Activated CD4-positive, alpha-beta memory T cell treated with anti-CD3 and anti-CD28 coated beads, Interleukin-2, amount 10 ng/mL, durations not matched to agents 7 days and 5 days (primary cell): ENCODE results near the gene TBC1D1. TPM values are rescaled to one million over a fixed set of nuclear protein-coding genes. Genes with fewer than 3 reads are reported as not detected.

Source experiments
- CTCF ChIA-PET: fragments of 350-600 bp; sonication (Branson Sonifier 250); formaldehyde crosslinking; loops from one replicate; lab custom pipeline; 2021; ENCODE audit warnings: antibody characterized with exemption, inconsistent platforms; lab: Charles Lee
- POLR2A ChIA-PET: fragments of 350-600 bp; sonication (Branson Sonifier 250); formaldehyde crosslinking; loops from one replicate; lab custom pipeline; 2021; ENCODE audit warnings: antibody characterized with exemption; lab: Charles Lee
- DNase-seq: peaks from one replicate; pipeline ENCODE4 v3.0.0-alpha.2; 2020
- H3K27ac Mint-ChIP-seq: one replicate; pipeline ENCODE4 v1.8.0; 2021; ENCODE audit warnings: mild to moderate bottlenecking, mixed read lengths
- H3K27me3 Mint-ChIP-seq: one replicate; pipeline ENCODE4 v1.8.0; 2021; ENCODE audit warnings: mixed read lengths
- H3K36me3 Mint-ChIP-seq: one replicate; pipeline ENCODE4 v1.8.0; 2021; ENCODE audit warnings: low read depth, mixed read lengths
- H3K4me1 Mint-ChIP-seq: one replicate; pipeline ENCODE4 v1.8.0; 2021; ENCODE audit warnings: mixed read lengths
- H3K4me3 Mint-ChIP-seq: one replicate; pipeline ENCODE4 v1.8.0; 2021; ENCODE audit warnings: mild to moderate bottlenecking, mixed read lengths
- H3K9me3 Mint-ChIP-seq: one replicate; pipeline ENCODE4 v1.8.0; 2021; ENCODE audit warnings: mixed read lengths
- total RNA-seq, 2 experiments: library from RNA; stranded (reverse); gene quantifications; one replicate each; pipeline ENCODE4 v1.2.3, GENCODE V29; 2021

Gene TBC1D1
- total RNA-seq, 2 experiments from 2014 or later = 58.8 to 62.3 TPM

DNA sequence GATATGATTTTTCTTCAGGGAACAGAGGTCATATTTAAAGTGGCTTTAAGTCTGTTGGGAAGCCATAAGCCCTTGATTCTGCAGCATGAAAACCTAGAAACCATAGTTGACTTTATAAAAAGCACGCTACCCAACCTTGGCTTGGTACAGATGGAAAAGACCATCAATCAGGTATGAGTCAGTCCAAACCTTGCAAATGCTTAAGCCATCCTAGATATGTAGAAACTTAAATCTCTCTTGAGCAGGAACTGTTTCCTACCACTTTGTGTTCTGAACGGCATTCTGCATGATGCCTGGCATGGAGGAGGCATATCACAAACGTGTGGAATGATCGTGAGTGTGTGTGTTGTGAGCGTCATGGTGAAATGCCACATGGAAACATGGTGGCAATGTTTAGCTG is 234.1 kb downstream of the TBC1D1 start:
- no peaks in the 10 kb centered on the region for H3K27me3 Mint-ChIP-seq
- H3K9me3 Mint-ChIP-seq = no peaks in the 10 kb centered on the region
- ChIA-PET CTCF (no interaction called here), POLR2A (no interaction called here)
- DNase-seq = no peak
- peaks cover 47% of the 10 kb centered on the region for H3K4me1 Mint-ChIP-seq
- no peak overlapping the region for H3K27ac Mint-ChIP-seq
- H3K4me3 Mint-ChIP-seq = no peak overlapping the region
- H3K36me3 Mint-ChIP-seq = peaks cover 62% of the 10 kb centered on the region

DNA sequence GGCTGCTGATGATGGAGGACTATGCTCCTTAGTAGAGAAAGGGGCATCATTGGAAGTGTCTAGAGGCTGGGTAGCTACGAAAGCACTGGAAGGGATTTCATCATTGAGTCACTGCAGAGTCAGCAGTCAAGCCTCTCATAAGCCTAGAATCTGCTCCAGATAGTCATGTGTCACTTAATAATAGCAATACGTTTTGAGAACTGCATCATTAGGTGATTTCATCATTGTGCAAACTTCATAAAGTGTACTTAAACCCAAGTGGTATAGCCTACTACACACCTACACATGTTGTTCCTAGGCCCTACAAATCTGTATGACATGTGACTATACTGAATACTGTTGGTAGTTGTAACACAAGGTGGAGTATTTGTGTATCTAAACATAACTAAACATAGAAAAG is 234.9 kb downstream of the TBC1D1 start:
- peaks cover 59% of the 10 kb centered on the region for H3K36me3 Mint-ChIP-seq
- DNase-seq = no peak
- H3K4me1 Mint-ChIP-seq = peaks cover 56% of the 10 kb centered on the region
- POLR2A ChIA-PET = interaction anchor here (1.9 to 12.0 kb wide), 2 partner anchors 31 to 52 kb away, joined by 7 to 213 read pairs; no protein-coding TSS in a partner anchor
- CTCF ChIA-PET = no interaction called here
- H3K4me3 Mint-ChIP-seq = no peak overlapping the region
- H3K27me3 Mint-ChIP-seq = no peaks in the 10 kb centered on the region
- no peak overlapping the region for H3K27ac Mint-ChIP-seq
- no peaks in the 10 kb centered on the region for H3K9me3 Mint-ChIP-seq

DNA sequence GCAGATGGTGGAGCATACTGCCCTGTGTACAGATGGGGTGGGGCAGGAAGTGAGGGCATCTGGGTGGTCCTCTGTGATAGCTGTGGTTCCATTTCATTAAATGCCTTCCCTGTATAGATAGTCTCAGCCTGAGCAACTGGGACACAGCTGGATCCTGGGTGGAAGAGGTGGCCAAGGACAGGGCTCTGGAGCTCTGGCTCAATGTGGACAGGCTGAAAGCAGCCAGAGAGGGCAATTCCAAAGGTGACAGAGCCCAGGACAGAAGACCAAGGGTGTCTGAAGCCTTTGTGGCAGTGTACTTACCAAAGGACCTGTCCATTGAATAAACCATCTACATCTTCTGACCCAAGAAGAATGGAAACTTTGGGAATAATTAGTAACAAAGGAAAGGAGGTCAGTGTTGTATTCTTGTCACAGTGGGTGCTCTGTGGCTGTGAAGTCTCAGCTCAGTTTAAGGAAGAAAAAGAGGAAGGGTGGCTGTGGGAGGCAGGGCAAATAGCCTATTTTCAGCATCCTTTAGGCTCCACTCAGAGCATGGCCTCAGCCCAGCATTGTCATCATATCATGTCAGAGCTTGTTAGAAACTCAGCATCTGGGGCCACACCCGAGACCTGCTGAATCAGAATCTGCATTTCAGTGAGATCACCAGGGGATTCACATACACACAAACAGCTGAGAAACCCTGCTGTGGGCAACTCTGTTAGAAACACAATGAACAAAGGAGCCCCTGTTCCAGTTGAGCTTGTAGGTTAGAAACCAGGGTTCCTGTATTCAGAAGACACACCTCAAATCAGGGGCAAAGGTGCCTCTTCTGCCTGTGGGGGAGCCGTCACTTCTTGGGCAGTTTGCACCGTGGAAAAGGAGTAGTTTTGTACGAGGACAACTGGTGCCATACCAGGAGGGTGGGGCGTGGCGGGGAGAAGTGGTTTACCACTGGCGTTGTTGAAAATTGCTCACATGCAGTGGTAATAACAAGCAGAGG is 237.9 kb downstream of the TBC1D1 start:
- POLR2A ChIA-PET = interaction anchor here (0.9 to 12.0 kb wide), 20 partner anchors 9 to 917 kb away, joined by 3 to 213 read pairs (median 4); partner anchors contain the start of gene PGM2
- peaks cover 74% of the 10 kb centered on the region for H3K4me1 Mint-ChIP-seq
- H3K36me3 Mint-ChIP-seq = peaks cover 58% of the 10 kb centered on the region
- CTCF ChIA-PET = interaction anchor here (0.6 to 2.6 kb wide), 17 partner anchors 9 to 630 kb away, joined by 3 to 26 read pairs (median 5); no protein-coding TSS in a partner anchor
- peaks cover 4% of the 10 kb centered on the region for H3K27me3 Mint-ChIP-seq
- H3K9me3 Mint-ChIP-seq = no peaks in the 10 kb centered on the region
- peak overlapping the region; percentile 97 for H3K27ac Mint-ChIP-seq
- peak overlapping the region; percentile 50 for H3K4me3 Mint-ChIP-seq
- DNase-seq = peak; percentile 81

DNA sequence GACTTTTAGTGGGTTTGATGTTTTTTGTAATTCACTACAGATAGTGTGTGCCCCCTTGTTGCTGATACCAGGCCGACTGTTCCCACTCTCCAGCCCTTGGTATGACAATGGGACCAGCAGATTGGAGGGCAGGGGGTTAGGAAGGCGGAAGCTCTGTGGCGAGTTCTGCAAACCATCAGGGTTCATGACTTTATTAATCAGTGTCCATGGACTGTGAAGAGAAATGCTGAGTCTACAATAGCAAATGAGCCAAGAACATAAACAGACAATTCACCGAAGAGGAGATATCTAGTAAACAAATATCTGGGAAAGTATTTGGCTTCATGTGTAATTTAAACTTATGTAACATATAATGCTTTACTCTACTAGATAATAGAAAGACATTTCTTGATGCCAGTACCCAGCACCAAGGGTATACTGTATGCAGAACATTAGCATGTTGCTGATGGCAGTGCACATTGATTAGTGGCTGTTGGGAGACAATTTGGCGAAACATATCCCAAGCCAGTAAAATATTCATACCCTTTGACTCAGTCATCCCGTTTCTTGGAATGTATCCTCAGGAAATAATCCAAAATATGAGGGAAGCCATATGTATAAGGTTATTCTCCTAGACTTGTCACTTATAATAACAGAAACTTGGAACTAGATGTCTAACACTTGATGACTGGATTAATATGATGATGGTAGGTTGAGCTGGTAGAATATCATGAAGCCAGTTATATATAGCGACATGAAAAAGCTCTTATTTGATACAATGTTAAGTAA is 238.8 kb downstream of the TBC1D1 start:
- POLR2A ChIA-PET = interaction anchor here (0.8 to 12.0 kb wide), 21 partner anchors 10 to 916 kb away, joined by 3 to 213 read pairs (median 4); partner anchors contain the start of gene PGM2
- Mint-ChIP-seq H3K4me3 (peak overlapping the region; percentile 50), H3K36me3 (peaks cover 64% of the 10 kb centered on the region), H3K9me3 (no peaks in the 10 kb centered on the region), H3K27ac (peak overlapping the region; percentile 97), H3K4me1 (peaks cover 77% of the 10 kb centered on the region), H3K27me3 (peaks cover 4% of the 10 kb centered on the region)
- no peak for DNase-seq
- CTCF ChIA-PET = interaction anchor here (0.7 to 2.6 kb wide), 18 partner anchors 10 to 630 kb away, joined by 3 to 26 read pairs (median 4); no protein-coding TSS in a partner anchor

DNA sequence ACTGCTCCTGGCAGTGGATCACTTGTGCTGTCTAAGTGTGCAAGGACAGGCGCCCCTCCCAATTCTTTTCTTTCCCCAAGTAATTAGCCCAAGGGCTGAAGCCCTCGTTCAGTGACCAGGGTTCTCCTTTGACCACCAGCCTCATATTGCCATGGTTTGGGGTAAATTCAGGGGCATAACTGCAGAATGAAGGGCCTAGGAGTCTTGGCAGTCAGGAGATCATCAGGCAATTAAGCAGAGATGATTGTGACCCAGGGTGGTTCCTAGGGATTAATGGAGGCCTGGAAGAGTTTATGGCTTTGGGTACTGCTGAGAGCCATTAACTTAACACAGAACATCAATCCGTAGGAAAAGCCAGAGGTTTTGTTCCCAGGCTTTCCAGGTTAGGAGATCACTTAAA is 240.0 kb downstream of the TBC1D1 start:
- H3K9me3 Mint-ChIP-seq = no peaks in the 10 kb centered on the region
- peaks cover 4% of the 10 kb centered on the region for H3K27me3 Mint-ChIP-seq
- H3K4me3 Mint-ChIP-seq = no peak overlapping the region
- POLR2A ChIA-PET = interaction anchor here (1.0 to 12.0 kb wide), 13 partner anchors 8 to 1223 kb away, joined by 3 to 213 read pairs (median 8); no protein-coding TSS in a partner anchor
- DNase-seq = no peak
- CTCF ChIA-PET = interaction anchor here (1.0 to 5.9 kb wide), 5 partner anchors 24 to 179 kb away, joined by 3 to 59 read pairs (median 9); no protein-coding TSS in a partner anchor
- H3K36me3 Mint-ChIP-seq = peaks cover 63% of the 10 kb centered on the region
- peak overlapping the region; percentile 91 for H3K27ac Mint-ChIP-seq
- peaks cover 75% of the 10 kb centered on the region for H3K4me1 Mint-ChIP-seq

DNA sequence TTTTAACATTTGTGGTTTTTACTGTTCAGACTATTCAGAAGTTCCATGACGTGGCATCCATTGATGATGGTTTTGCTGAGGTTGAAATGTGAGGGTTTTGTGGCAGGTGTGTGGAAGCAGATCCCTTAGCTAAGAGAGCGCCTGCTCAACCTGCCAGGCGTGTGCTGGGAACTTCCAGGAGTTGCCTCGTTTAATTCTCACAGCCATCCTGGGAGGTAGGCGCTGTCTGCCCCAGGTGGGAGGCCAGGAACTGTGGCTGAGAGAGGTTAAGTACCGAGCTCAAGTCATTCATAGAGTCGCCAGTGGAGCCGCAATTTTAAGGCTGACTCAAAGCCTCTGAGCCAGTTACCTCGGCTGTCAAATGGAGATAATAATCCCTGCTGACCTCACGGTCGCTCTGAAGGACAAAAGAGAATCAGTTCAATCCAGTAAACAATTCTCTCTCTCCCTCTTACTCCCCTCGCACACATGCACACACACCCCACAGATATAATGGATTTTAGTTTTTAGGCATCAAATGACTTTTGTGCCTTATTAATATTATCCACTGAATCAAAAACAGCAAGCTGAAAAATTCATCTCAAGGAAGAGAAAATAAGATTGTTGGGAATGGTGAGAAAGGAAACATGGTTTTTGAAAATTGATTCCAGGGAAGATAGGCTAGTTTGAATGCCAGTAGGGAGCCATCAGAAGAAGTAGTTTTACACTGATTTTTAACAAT is 240.6 kb downstream of the TBC1D1 start:
- POLR2A ChIA-PET = interaction anchor here (0.7 to 12.0 kb wide), 17 partner anchors 8 to 1222 kb away, joined by 3 to 213 read pairs (median 5); no protein-coding TSS in a partner anchor
- Mint-ChIP-seq H3K27ac (peak overlapping the region; percentile 91), H3K27me3 (peaks cover 4% of the 10 kb centered on the region), H3K36me3 (peaks cover 63% of the 10 kb centered on the region), H3K9me3 (no peaks in the 10 kb centered on the region), H3K4me3 (peak overlapping the region; percentile 54), H3K4me1 (peaks cover 80% of the 10 kb centered on the region)
- CTCF ChIA-PET = interaction anchor here (0.7 to 5.9 kb wide), 10 partner anchors 21 to 188 kb away, joined by 3 to 59 read pairs (median 4); no protein-coding TSS in a partner anchor
- peak; percentile 81 for DNase-seq

DNA sequence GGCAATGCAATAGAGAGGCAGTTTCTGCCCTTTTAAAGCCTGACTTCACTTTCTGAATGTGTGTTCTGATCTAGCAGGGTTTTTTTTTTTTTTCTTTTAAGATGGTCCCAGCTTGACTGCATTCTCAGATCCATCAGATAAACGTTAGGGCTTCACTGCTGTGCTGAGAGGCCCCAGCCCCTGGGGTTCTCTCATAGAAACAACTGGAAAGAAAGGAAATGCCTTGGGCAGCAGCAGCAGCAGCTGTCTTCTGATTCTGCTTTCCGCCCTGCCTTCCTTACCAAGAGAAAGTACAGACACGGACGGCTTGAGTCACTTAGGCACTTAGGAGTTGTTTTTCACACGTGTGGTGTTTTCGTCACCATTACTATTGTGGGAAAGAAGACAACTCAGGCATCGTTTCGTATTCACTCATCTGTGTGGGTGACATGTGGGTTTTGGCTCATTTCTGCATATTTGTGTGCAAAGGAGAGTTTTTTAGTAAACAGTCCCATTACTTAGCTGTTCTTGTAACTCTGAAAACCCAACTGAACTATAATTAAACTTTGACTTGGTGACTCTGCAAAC is 241.3 kb downstream of the TBC1D1 start:
- H3K4me3 Mint-ChIP-seq = peak overlapping the region; percentile 54
- peak overlapping the region; percentile 91 for H3K27ac Mint-ChIP-seq
- POLR2A ChIA-PET = interaction anchor here (0.7 to 12.0 kb wide), 19 partner anchors 9 to 1222 kb away, joined by 3 to 213 read pairs (median 5); partner anchors contain the start of gene PGM2
- CTCF ChIA-PET = interaction anchor here (0.7 to 5.9 kb wide), 10 partner anchors 20 to 187 kb away, joined by 3 to 59 read pairs (median 4); no protein-coding TSS in a partner anchor
- DNase-seq = peak; percentile 83
- peaks cover 4% of the 10 kb centered on the region for H3K27me3 Mint-ChIP-seq
- H3K4me1 Mint-ChIP-seq = peaks cover 78% of the 10 kb centered on the region
- no peaks in the 10 kb centered on the region for H3K9me3 Mint-ChIP-seq
- peaks cover 62% of the 10 kb centered on the region for H3K36me3 Mint-ChIP-seq

DNA sequence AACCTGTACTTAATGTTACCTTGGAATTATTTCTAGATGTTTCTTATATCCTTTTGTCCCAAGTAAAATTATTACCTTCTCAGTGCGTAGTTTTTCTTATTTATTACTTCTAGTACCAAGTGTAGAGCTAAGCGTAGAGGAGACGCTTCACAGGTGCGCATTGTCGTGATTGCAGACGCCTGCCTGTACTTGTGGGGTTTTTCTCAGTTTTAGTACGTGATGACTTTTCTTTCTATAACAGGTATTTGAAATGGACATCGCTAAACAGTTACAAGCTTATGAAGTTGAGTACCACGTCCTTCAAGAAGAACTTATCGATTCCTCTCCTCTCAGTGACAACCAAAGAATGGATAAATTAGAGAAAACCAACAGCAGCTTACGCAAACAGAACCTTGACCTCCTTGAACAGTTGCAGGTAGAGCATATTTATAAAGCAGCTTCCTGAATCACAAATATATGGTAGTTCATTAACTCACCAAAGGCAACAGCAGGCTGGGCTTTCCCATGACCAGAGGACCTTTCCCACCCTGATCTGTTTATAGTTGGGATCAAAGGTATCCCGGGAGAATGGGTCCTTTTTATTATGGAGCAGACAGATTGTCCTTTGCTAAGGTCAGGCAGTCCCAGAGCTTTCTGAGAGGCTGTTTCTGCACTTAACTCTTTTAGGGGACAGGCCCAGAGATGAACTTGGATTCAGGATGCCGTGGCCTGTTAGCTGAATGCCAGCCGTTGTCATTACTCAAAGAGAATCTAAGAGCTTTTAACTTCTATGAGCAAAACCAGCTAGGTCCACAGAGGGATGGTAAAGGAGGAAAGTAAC is 242.2 kb downstream of the TBC1D1 start:
- ChIA-PET CTCF (interaction anchor here (0.7 to 5.9 kb wide), 8 partner anchors 20 to 770 kb away, joined by 3 to 59 read pairs (median 6); no protein-coding TSS in a partner anchor), POLR2A (interaction anchor here (0.7 to 12.0 kb wide), 14 partner anchors 10 to 530 kb away, joined by 3 to 213 read pairs (median 5); partner anchors contain the start of gene PGM2)
- Mint-ChIP-seq H3K36me3 (peaks cover 71% of the 10 kb centered on the region), H3K4me1 (peaks cover 73% of the 10 kb centered on the region), H3K4me3 (peak overlapping the region; percentile 12), H3K27me3 (peaks cover 4% of the 10 kb centered on the region), H3K27ac (peak overlapping the region; percentile 91), H3K9me3 (no peaks in the 10 kb centered on the region)
- DNase-seq = no peak

DNA sequence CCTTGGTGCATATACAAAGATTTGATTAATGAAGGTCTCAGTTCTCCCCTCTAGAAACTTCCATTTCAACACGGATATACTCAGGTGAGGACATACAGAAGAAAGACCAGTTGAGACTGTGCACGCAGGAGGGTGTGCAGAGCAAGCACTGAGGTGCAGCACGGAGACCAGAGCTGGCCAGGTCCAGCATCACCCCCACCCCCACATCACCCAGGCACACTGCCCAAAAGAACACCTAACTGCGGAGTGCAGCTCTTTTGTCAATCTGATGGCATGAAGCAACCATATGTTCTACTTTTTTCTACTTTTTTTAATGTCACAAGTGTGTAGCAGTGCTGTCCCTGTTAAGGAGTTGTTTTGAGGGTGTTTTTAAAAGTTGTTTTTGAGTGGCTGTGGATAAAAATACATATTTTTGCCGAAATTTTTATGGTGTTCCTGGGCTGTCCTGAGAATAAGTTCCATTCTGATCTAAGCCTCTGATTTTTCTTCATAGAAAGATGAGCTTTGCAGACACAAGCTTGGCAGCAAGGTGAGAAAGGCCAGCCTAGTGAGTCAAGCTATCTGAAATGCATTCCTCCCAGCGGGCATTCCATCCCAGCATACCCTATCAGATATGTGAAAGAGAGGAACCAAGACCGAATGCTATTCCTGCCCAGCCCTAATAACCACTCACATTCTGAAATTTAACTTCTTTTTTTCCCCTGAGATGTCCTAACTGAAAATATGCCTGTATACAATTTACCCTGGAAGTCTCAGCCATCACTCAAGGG is 243.0 kb downstream of the TBC1D1 start:
- no peak overlapping the region for H3K27ac Mint-ChIP-seq

DNA sequence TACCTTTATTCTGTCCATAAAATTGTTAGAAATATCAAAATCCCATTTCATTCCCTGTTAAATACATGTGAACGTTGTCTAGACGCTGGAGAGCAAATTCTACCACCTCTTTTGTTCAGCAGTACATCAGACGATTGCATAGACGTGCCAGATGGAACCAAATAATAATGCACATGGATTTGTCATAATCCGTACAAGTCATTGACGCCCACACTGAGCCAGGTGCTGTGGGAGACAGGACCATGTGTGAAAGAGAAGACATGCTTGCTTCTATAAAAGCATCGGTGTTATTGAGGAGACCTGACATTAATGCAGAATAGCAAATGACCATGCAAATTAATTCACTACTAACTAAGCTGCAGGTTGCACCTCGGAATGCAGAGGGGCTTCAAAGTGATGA is 244.3 kb downstream of the TBC1D1 start:
- CTCF ChIA-PET = interaction anchor here (4.9 to 5.9 kb wide), 2 partner anchors 20 to 42 kb away, joined by 27 to 59 read pairs; no protein-coding TSS in a partner anchor
- no peak for DNase-seq
- Mint-ChIP-seq H3K27ac (no peak overlapping the region), H3K4me3 (no peak overlapping the region), H3K9me3 (no peaks in the 10 kb centered on the region), H3K36me3 (peaks cover 81% of the 10 kb centered on the region), H3K4me1 (peaks cover 61% of the 10 kb centered on the region), H3K27me3 (peaks cover 4% of the 10 kb centered on the region)
- POLR2A ChIA-PET = interaction anchor here (0.7 to 12.0 kb wide), 2 partner anchors 22 to 53 kb away, joined by 3 to 213 read pairs; no protein-coding TSS in a partner anchor

More for the DNA sequence above, 243.0 kb downstream of the TBC1D1 start:
- POLR2A ChIA-PET = interaction anchor here (1.2 to 12.0 kb wide), 3 partner anchors 14 to 43 kb away, joined by 3 to 213 read pairs (median 65); no protein-coding TSS in a partner anchor
- peaks cover 77% of the 10 kb centered on the region for H3K36me3 Mint-ChIP-seq
- H3K4me1 Mint-ChIP-seq = peaks cover 73% of the 10 kb centered on the region
- DNase-seq = no peak
- no peak overlapping the region for H3K4me3 Mint-ChIP-seq
- peaks cover 4% of the 10 kb centered on the region for H3K27me3 Mint-ChIP-seq
- CTCF ChIA-PET = interaction anchor here (0.7 to 5.9 kb wide), 5 partner anchors 21 to 186 kb away, joined by 3 to 59 read pairs (median 9); no protein-coding TSS in a partner anchor
- no peaks in the 10 kb centered on the region for H3K9me3 Mint-ChIP-seq
